H1 (cell line): Measurements from ENCODE around the gene TEX9. TPM values are rescaled to one million over a fixed set of nuclear protein-coding genes. Genes with fewer than 3 reads are reported as not detected.

ENCODE experiments used
- BCL11A ChIP-seq, 2 experiments: IDR thresholded peaks; one replicate each; pipeline ENCODE4 v1.6.1; 2011; ENCODE audit warnings: low read depth in 2 of 2, low read length in 2 of 2, mild to moderate bottlenecking in 2 of 2
- GABPA ChIP-seq: IDR thresholded peaks from 2 replicates; pipeline ENCODE4 v1.6.1; 2011; ENCODE audit warnings: mild to moderate bottlenecking, low read length, moderate library complexity, borderline replicate concordance; ENCODE audit not compliant: insufficient read depth
- JUN ChIP-seq: IDR thresholded peaks from 2 replicates; pipeline ENCODE4 v1.6.1; 2011; ENCODE audit warnings: low read depth, mild to moderate bottlenecking, improper control_type of control experiment, low read length
- RFX5 ChIP-seq: IDR thresholded peaks from 2 replicates; pipeline ENCODE4 v1.6.1; 2011; ENCODE audit warnings: low read depth, low read length, improper control_type of control experiment, borderline replicate concordance
- SIN3A ChIP-seq, 2 experiments: IDR thresholded peaks in 1 of 2; conservative IDR thresholded peaks in 1 of 2; 2 replicates each; pipeline ENCODE4 v1.6.1; 2011 to 2012; ENCODE audit warnings: low read length in 2 of 2, improper control_type of control experiment in 1 of 2, low read depth in 1 of 2, mild to moderate bottlenecking in 1 of 2
- SRF ChIP-seq: IDR thresholded peaks from 2 replicates; pipeline ENCODE4 v1.6.1; 2011; ENCODE audit warnings: mild to moderate bottlenecking, low read depth, low read length, moderate library complexity
- polyA plus RNA-seq, 7 experiments: library from polyadenylated mRNA; depleted of rRNA in 3 of 7; stranded (reverse) in 5 of 7; unstranded in 2 of 7; fragments of >200 nt in 5 of 7; fragments of 200-250 nt in 2 of 7; gene quantifications; 1 replicate in 5 of 7; 2 replicates in 1 of 7; 4 replicates in 1 of 7; pipeline versions ENCODE4 v1.2.1 to v1.2.3, GENCODE V29; 2011 to 2013; ENCODE audit warnings: missing spikeins in 2 of 7, mixed read lengths in 2 of 7
- total RNA-seq: library from RNA; stranded (reverse); fragmentation: NEBNext Ultra II Directional; extraction: Animal tissue kit (Norgen Biotek cat#: 25700); gene quantifications from 2 replicates; pipeline ENCODE4 v1.2.1, GENCODE V29; 2021

Gene TEX9
- total and polyA plus RNA-seq, 2 of the 8 experiments (the other 6 are each of a cell fraction or from before 2014, with no cell fraction given), result 3.4 to 12.3 TPM

DNA sequence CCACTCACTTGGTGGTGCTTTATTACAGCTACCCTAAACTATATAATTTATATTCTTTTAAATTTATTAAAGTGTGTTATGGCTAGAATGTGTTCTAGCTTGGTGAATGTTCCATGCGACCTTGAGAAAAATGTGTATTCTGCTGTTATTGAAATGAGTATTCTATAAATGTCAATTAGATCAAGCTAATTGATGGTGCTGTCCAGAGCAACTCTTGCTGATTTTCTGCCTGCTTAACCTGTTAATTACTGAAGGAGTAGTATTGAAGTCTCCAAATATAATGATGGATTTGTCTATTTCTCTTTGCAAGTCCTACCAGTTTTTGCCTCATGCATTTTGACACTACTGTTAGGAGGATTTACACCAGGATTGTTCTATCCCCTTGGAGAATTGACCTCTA lies 3.2 kb upstream of the TEX9 start (continued):
- TF ChIP-seq SIN3A (conservative IDR thresholded peaks at IDR 0.05 in 1 of 2, IDR thresholded peaks at IDR 0.05 in 1 of 2; ENCODE audit: low read depth in 1 of 2, low read length in 2 of 2) (no peak), BCL11A (IDR thresholded peaks at IDR 0.05; ENCODE audit: low read depth in 2 of 2, low read length in 2 of 2) (no peak), JUN (no peak), SRF (no peak), GABPA (no peak), RFX5 (no peak)
